GM12801 (cell line): ENCODE results near the gene KRT17.

Source experiments
- CTCF ChIP-seq: IDR thresholded peaks from one replicate; pipeline ENCODE4 v1.5.1; 2011; ENCODE audit warnings: control low read depth; ENCODE audit not compliant: insufficient read length; ENCODE audit errors: extremely low read depth

Gene KRT17

GRCh38 chr17:41593306-41593981, 30.9 kb downstream of the KRT17 start:
- no peak for TF ChIP-seq CTCF

GRCh38 chr17:41592601-41593305, 31.6 kb downstream of the KRT17 start:
- TF ChIP-seq CTCF: no peak

GRCh38 chr17:41589301-41589700, 35.1 kb downstream of the KRT17 start:
- no peak for TF ChIP-seq CTCF

GRCh38 chr17:41588126-41588810, 36.1 kb downstream of the KRT17 start:
- TF ChIP-seq CTCF: no peak

GRCh38 chr17:41586863-41587495, 37.4 kb downstream of the KRT17 start, which contains the start of gene KRT14:
TSS of gene KRT14 (minus strand) at chr17:41586895. CDS start at chr17:41586834, 61 bp downstream.
- no peak for TF ChIP-seq CTCF

- TF ChIP-seq CTCF: no peak
These were observed 38.9 kb downstream of the KRT17 start for GRCh38 chr17:41585301-41586056.
